Measurements from ENCODE around the gene MSANTD1.

Gene MSANTD1

GRCh38 chr4:3217266-3217665 is 31.7 kb upstream of the MSANTD1 start:
- no peak for DNase-seq (ENCODE audit: low read depth)

DNA sequence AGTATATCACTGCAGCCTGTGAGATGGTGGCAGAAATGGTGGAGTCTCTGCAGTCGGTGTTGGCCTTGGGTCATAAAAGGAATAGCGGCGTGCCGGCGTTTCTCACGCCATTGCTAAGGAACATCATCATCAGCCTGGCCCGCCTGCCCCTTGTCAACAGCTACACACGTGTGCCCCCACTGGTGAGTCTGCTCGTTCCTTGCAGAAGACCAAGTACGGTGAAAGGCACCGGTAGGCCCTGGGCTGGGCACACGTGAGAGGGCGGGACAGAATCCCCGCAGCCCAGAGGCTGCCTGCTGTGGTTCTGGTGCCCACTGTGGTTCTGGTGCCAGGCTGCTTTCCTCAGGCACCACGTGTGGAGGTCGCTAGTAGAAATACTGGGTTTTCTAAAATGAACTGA is 31.2 kb upstream of the MSANTD1 start:
- DNase-seq (ENCODE audit: low read depth) = no peak

DNA sequence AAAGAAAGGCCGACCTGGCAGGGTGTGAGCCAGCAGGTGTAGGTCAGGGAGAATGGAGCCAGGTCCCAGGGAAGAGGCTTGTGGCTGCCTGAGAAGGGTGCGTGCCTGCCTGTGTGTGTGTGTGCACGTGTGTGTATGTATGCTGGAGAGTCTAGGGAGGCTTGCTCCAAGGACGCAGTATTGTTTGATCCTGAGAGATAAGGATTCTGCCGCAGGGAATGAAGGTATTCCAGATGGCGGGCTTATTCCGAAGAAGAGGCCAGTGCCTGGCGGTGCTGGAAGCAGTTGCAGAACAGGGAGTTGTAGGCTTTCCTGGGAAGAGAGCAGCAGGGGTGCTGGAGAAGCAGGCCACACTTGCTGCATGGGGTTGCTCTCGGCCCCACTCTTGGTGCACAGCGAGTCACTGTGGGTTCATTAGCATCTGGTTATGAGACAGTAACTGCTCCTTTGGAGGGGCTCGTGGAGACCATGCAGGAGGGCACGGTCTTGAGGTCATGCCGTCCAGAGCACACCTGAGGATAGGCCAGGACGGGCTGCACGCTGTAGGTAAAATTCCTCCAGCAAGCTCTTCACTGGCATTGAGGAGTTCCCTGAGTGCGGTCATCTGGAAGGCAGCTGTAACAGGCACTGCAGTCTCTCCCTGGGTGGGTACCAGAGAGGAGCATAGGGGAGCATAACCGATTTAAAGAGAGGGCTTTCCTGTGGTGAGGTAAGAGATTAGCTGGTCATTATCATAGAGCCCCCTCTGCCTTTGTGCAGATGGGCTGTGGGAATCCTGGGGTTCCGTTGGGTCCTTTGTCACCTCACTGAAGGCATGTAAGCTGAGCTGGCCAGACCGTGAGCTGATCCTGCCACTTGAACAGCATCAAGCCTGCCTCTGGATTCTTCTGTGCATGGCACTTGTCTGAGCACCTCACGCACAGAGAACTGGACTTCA is 29.9 kb upstream of the MSANTD1 start:
- DNase-seq (ENCODE audit: low read depth) = no peak

DNA sequence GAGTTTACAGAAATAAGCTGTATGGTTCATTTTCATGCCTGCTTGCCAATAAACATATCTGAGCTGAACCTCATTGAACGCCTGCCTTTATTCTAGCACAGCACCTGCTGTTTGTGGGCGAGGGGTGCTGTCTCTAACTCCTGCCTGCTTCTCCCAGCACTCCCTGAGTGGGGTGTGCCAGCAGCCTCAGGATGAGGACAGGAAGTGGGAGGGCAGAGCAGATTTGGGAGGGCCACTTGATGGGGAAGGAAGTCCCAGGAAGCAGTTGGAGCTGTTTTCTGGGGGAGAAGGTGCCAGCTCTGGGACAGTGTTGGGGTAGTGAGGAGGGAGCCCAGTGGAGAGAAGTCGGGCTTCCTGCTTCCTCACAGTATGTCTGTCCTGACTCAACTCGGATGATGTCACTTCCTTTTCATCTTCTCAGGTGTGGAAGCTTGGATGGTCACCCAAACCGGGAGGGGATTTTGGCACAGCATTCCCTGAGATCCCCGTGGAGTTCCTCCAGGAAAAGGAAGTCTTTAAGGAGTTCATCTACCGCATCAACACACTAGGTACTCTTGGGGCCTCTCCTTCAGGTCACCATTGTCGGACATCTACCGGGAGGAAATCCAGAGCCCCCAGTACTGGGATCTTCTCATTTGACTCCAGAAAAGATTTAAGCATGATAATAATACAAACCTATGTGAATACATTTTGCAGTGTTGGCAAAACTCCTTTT is 29.0 kb upstream of the MSANTD1 start:
- no peak for DNase-seq (ENCODE audit: low read depth)

- DNase-seq (ENCODE audit: low read depth) = no peak
Measured at GRCh38 chr4:3220476-3221183, 28.3 kb upstream of the MSANTD1 start.

- DNase-seq (ENCODE audit: low read depth) = no peak
Measured at GRCh38 chr4:3221184-3221494, 27.8 kb upstream of the MSANTD1 start.

DNA sequence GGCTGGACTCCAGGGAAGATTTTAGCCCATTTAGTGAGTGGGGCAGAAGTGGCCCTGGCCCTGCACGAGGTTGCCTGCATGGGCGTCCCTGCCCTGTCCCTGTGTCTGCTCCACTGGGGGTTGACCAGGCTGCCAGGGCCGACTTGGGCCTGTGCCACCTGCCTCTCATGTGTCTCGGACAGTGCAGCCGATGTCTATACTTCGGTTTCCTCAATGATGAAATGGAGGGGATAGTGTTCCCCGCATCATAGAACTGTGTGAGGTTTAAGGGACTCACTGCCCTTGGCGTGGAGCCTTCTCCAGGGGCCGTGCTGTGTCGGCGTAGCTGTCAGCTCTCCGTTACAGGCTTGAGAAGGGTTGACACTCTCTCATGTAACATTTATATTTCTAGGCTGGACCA is 27.0 kb upstream of the MSANTD1 start:
- DNase-seq (ENCODE audit: low read depth) = no peak

DNA sequence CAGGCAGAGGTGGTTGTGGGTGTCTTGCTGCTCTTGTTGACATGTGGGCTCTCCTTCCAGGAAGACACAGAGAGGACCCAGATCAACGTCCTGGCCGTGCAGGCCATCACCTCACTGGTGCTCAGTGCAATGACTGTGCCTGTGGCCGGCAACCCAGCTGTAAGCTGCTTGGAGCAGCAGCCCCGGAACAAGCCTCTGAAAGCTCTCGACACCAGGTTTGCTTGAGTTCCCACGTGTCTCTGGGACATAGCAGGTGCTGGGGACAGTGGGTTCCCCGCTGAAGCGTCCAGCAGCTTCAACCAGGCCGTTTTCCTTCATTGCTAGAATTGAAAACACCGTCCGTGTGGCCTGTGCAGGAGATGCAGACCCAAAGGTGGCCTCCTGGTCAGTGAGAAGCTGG is 25.6 kb upstream of the MSANTD1 start:
- no peak for DNase-seq (ENCODE audit: low read depth)

GRCh38 chr4:3223956-3224748 is 24.8 kb upstream of the MSANTD1 start:
- DNase-seq (ENCODE audit: low read depth) = no peak

GRCh38 chr4:3225071-3225850 is 23.7 kb upstream of the MSANTD1 start:
- DNase-seq (ENCODE audit: low read depth) = no peak

- DNase-seq (ENCODE audit: low read depth) = no peak
Measured at GRCh38 chr4:3225936-3226335, 23.0 kb upstream of the MSANTD1 start.

DNA sequence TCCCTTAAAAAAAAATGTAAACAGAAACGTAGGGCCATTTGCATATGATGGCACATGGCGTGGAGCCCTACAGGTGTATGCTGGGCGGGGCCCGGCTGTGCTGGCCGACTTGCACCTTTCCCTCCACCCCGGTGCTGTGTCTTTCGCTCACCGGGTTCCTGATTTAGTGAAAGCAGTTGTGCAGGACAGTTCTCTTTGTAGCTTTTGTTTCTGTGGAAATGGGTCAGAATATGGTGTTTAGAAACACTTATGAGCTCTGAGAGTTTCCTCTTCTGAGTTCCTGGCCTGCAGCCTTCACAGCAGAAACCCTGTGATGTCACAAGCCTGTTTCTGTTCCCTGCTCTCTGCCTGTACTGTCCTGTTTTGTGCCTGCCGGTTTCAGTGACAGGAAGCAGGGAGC is 22.5 kb upstream of the MSANTD1 start:
- DNase-seq (ENCODE audit: low read depth) = no peak

DNA sequence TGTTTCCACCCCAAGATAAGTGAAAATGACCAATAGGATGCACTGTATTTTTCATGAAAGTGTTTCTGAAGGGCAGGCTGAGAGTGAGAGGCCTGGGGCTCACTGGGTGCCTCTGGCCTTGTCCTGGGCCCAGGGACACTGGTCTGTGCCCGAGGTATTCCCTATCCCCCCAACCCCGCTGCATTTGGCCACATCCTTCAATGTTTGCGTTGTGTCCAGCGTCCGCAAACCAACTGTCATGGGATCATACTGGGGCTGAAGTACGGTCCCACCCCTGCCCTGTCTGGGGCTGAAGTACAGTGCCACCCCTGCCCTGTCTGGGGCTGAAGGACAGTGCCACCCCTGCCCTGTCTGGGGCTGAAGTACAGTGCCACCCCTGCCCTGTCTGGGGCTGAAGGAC is 22.0 kb upstream of the MSANTD1 start:
- no peak for DNase-seq (ENCODE audit: low read depth)

- DNase-seq (ENCODE audit: low read depth) = no peak
Measured at GRCh38 chr4:3227878-3228675, 20.9 kb upstream of the MSANTD1 start.

- DNase-seq (ENCODE audit: low read depth) = no peak
Measured at GRCh38 chr4:3228881-3229280, 20.1 kb upstream of the MSANTD1 start.

GRCh38 chr4:3229328-3229727 is 19.6 kb upstream of the MSANTD1 start:
- DNase-seq (ENCODE audit: low read depth) = no peak

- DNase-seq (ENCODE audit: low read depth) = no peak
Measured at GRCh38 chr4:3229964-3230363, 19.0 kb upstream of the MSANTD1 start.

DNA sequence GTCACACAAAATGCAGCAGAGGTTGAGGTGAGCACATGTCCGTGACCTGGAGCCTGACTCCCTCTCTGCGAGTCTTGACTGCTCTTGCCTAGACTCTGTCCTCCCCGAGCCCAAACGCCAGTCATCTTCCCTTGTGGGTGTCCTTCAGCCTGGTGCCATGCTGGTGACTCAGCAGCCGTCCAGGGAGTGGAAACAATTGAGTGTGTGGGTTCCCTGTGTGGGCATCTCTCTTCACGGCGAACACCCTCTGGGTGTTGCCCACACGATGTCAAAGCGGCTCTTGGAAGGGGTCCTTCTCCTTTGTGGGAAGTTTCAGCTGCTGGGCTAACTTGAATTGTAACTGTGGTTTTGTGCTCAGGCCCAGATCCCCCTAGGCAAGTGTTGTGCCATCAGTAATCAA is 17.5 kb upstream of the MSANTD1 start:
- DNase-seq (ENCODE audit: low read depth) = no peak

GRCh38 chr4:3232001-3232400 is 17.0 kb upstream of the MSANTD1 start:
- no peak for DNase-seq (ENCODE audit: low read depth)

DNA sequence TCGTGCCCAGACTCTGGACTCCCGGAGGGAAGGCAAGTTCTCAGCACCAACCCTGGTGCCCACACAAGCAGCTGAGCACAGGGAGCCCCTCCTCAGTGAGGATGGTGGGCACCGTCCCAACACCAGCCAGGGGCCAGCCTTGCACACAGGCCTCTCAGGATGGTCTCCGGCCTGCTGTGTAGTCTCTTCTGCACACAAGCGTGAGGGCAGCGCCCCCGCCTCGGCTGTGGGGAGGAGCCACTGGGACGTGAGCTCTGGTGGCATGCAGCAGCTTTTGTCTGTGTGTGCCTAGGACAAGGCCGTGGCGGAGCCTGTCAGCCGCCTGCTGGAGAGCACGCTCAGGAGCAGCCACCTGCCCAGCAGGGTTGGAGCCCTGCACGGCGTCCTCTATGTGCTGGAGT is 16.1 kb upstream of the MSANTD1 start:
- DNase-seq (ENCODE audit: low read depth) = no peak
